ENCODE measurements around the gene CSTF1. TPM values are rescaled to one million over a fixed set of nuclear protein-coding genes. Genes with fewer than 3 reads are reported as not detected.

Gene CSTF1
- total and polyA plus RNA-seq, 2 of the 8 experiments (the other 6 are each of a cell fraction or from before 2014, with no cell fraction given): 59.4 to 83.5 TPM

DNA sequence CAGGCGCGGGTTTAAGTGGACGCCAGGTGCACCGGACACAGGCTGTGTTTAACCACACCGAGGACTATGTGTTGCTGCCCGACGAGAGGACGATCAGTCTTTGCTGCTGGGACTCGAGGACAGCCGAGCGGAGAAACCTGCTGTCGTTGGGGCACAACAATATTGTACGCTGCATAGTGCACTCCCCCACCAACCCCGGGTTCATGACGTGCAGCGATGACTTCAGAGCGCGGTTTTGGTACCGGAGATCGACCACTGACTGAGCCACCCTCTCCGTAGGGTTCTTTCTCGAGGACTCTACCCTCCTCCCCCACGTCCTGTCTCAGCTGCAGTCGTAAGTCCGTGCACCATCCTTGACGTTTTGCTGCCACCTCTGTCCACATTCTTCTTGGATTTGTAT lies 11.0 kb downstream of the CSTF1 start:
- H3K56ac ChIP-seq (replicated peaks; ENCODE audit: insufficient read length, low read depth, low read length): no peak overlapping the region
- H3K4me1 ChIP-seq (replicated peaks in 1 of 4; ENCODE audit: control insufficient read depth in 3 of 4, insufficient read depth in 4 of 4, low read length in 3 of 4): no peaks in the 10 kb centered on the region
- H3K36me3 ChIP-seq (ENCODE audit: control insufficient read depth in 2 of 4, insufficient read depth in 4 of 4, low read length in 3 of 4): peaks cover 27 to 80% (median 63%) of the 10 kb centered on the region in 4 experiments
- peaks cover 0 to 22% of the 10 kb centered on the region in 2 experiments; a peak in 2 of 4 replicates for H3K79me2 ChIP-seq (ENCODE audit: control insufficient read depth in 1 of 2, insufficient read depth in 2 of 2, low read length in 2 of 2)
- no peak overlapping the region for H2BK120ac ChIP-seq (replicated peaks; ENCODE audit: low read depth, low read length)
- WGBS, 2 experiments (ENCODE audit: extremely low coverage in 1 of 2, insufficient coverage in 1 of 2, insufficient read length in 1 of 2, insufficient replicate concordance in 2 of 2, low coverage in 1 of 2, low lambda C conversion rate in 2 of 2, missing lambda C conversion rate in 1 of 2): 94% methylated on average over 25 of the region's 26 CpGs; no CpG with 5 or more reads in 1 of the 2 experiments
- no peak overlapping the region for H3K4ac ChIP-seq (replicated peaks; ENCODE audit: insufficient read length, low read depth, low read length)
- H2BK12ac ChIP-seq (ENCODE audit: low read depth, low read length): no peak overlapping the region
- peaks cover 3 to 5% of the 10 kb centered on the region in 2 experiments for H4K20me1 ChIP-seq (replicated peaks in 1 of 2; ENCODE audit: control insufficient read depth in 1 of 2, insufficient read depth in 2 of 2, low read length in 2 of 2)
- no peak overlapping the region for H3K27ac ChIP-seq (ENCODE audit: low read depth, low read length)
- no peaks in the 10 kb centered on the region for H3K23me2 ChIP-seq (ENCODE audit: low read depth, low read length)
- H4K5ac ChIP-seq (ENCODE audit: insufficient read length, low read depth, low read length): no peak overlapping the region
- no peaks in the 10 kb centered on the region for H3K27me3 ChIP-seq (replicated peaks in 1 of 4; ENCODE audit: control insufficient read depth in 3 of 4, extremely low read depth in 1 of 4, insufficient read depth in 3 of 4, low read length in 3 of 4)
- no peak overlapping the region for H2BK20ac ChIP-seq (ENCODE audit: low read length)
- H3K9ac ChIP-seq (replicated peaks in 1 of 4; ENCODE audit: extremely low read depth in 1 of 4, low read depth in 3 of 4, low read length in 3 of 4): no peak overlapping the region
- no peak overlapping the region for H3K14ac ChIP-seq (ENCODE audit: insufficient read length)
- H2BK5ac ChIP-seq (ENCODE audit: low read depth, low read length): no peak overlapping the region
- H2AFZ ChIP-seq (ENCODE audit: low read length): no peak overlapping the region
- H4K8ac ChIP-seq (ENCODE audit: extremely low read depth, insufficient read depth, low read length): no peak overlapping the region
- no peak for FAIRE-seq
- no peak for DNase-seq (ENCODE audit: low read depth in 1 of 2, low spot score in 2 of 2)
- H3K4me3 ChIP-seq (ENCODE audit: extremely low read depth in 1 of 4, insufficient read depth in 2 of 4, low read depth in 3 of 4, low read length in 4 of 4): no peak overlapping the region
- no peak overlapping the region for H3K23ac ChIP-seq (ENCODE audit: insufficient read length)
- H4K91ac ChIP-seq (replicated peaks; ENCODE audit: insufficient read length, low read length): no peak overlapping the region
- no peak overlapping the region for H2AK5ac ChIP-seq (ENCODE audit: low read depth, low read length)
- peaks cover 2% of the 10 kb centered on the region; the same call in 1 of the 2 replicates for H3K79me1 ChIP-seq (ENCODE audit: low read depth, low read length)
- H2BK15ac ChIP-seq (ENCODE audit: low read length): no peak overlapping the region
- no peaks in the 10 kb centered on the region for H3K9me3 ChIP-seq (ENCODE audit: insufficient read depth in 2 of 2, low read depth in 1 of 2, low read length in 1 of 2)
- H3K4me2 ChIP-seq (ENCODE audit: insufficient read depth in 1 of 2, low read depth in 2 of 2, low read length in 2 of 2): no peak overlapping the region
- ChIA-PET CTCF (ENCODE audit: partially characterized antibody) (no interaction called here), POLR2A (ENCODE audit: partially characterized antibody) (interaction anchor here (1.0 to 1.6 kb wide), 2 partner anchors 8 to 35 kb away, joined by 3 to 5 read pairs; no protein-coding TSS in a partner anchor)
- no peak overlapping the region for H3K18ac ChIP-seq (ENCODE audit: extremely low read depth, low read length)
- TF ChIP-seq RBBP5 (IDR thresholded peaks at IDR 0.05; ENCODE audit: borderline replicate concordance, low read depth, low read length) (no peak), CHD1 (IDR thresholded peaks at IDR 0.05; ENCODE audit: low read depth, low read length) (no peak), ZNF274 (IDR thresholded peaks at IDR 0.05; ENCODE audit: borderline replicate concordance, extremely low read depth, low read length) (no peak), BACH1 (IDR thresholded peaks at IDR 0.05; ENCODE audit: low read length) (no peak), POLR2AphosphoS5 (IDR thresholded peaks at IDR 0.05; ENCODE audit: low read depth, low read length) (no peak), EP300 (IDR thresholded peaks at IDR 0.05; ENCODE audit: borderline replicate concordance in 1 of 2, low read depth in 2 of 2, low read length in 2 of 2) (no peak), SIN3A (conservative IDR thresholded peaks at IDR 0.05 in 1 of 2, IDR thresholded peaks at IDR 0.05 in 1 of 2; ENCODE audit: low read depth in 1 of 2, low read length in 2 of 2) (no peak), CTBP2 (IDR thresholded peaks at IDR 0.05; ENCODE audit: borderline replicate concordance, insufficient read depth, insufficient read length, low read length) (no peak), KDM5A (IDR thresholded peaks at IDR 0.05; ENCODE audit: low read length) (no peak), TAF1 (IDR thresholded peaks at IDR 0.05; ENCODE audit: low read depth, low read length) (no peak), FOSL1 (IDR thresholded peaks at IDR 0.05; ENCODE audit: insufficient read depth, low read depth, low read length) (no peak)
- TF ChIP-seq, protein P1, sequence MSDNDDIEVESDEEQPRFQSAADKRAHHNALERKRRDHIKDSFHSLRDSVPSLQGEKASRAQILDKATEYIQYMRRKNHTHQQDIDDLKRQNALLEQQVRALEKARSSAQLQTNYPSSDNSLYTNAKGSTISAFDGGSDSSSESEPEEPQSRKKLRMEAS (IDR thresholded peaks at IDR 0.05): no peak
- TF ChIP-seq, protein P2, sequence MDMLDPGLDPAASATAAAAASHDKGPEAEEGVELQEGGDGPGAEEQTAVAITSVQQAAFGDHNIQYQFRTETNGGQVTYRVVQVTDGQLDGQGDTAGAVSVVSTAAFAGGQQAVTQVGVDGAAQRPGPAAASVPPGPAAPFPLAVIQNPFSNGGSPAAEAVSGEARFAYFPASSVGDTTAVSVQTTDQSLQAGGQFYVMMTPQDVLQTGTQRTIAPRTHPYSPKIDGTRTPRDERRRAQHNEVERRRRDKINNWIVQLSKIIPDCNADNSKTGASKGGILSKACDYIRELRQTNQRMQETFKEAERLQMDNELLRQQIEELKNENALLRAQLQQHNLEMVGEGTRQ (IDR thresholded peaks at IDR 0.05; ENCODE audit: low read length): no peak
